ENCODE results near the gene ZFP28.

The ZFP28 gene

DNA sequence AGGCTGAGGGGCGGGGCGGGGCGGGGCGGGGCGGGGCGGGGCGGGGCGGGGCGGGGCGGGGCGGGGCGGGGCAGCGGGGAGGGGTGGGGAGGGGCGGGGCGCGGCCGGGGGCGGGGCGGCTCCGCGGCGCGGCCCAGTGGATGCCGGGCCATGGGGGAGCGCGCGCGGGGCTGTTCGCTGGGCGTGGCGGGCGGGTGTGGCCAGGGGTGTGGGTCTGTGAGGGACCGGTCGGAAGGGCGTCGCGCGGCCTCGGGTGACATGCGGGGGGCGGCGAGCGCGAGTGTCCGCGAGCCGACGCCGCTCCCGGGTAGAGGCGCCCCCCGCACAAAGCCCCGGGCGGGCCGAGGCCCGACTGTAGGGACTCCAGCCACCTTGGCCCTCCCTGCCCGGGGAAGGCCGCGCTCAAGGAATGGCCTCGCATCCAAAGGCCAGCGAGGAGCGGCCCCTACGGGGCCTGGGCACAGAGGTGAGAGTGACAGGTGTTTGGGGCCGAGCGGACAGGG lies at the start of gene ZFP28:
Gene ZFP28, plus strand, starts transcription at position 188 of the 503 bp plus-strand sequence. Its CDS starts 71 bp downstream, at position 259.
- peak; percentile 20 for DNase-seq (ENCODE audit: low read depth)

DNA sequence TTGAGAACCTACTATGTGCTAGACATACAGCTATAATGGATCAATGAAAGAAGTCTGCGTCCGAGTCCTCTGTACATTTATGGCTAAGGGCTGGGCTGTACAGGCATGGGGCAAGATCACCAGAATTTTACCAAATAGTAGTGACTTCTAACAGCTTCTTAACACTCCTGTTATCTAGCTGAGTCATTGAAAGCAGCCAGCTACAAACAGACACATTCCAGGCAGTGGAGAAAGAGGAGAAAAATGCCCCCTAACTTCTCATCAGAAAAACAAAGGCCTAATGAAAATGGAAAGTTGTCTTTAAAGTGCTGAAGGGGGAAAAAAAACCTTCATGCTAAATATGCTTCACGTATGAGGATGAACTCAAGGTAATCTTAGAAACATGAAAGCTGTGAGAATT lies 47.3 kb upstream of the ZFP28 start:
- no peak for DNase-seq (ENCODE audit: low read depth)

DNA sequence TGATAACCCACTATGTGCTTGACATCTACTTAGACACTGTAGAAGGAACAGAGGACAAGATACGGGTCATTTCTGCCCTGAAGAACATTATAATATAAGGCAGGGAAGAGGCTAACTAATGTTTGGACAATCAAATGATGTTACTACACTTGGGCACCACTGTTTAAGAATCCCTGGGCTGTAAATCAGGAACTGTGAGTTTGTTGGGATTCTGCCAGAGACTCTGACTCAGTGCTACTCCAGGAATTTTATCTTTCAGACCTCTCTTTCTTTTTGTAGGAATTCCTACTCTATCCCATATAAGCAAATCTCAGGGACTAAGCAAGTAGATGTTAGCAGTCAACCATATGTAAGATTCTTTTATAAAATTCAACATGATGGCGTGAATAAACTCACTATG lies 34.2 kb upstream of the ZFP28 start:
- no peak for DNase-seq (ENCODE audit: low read depth)

DNA sequence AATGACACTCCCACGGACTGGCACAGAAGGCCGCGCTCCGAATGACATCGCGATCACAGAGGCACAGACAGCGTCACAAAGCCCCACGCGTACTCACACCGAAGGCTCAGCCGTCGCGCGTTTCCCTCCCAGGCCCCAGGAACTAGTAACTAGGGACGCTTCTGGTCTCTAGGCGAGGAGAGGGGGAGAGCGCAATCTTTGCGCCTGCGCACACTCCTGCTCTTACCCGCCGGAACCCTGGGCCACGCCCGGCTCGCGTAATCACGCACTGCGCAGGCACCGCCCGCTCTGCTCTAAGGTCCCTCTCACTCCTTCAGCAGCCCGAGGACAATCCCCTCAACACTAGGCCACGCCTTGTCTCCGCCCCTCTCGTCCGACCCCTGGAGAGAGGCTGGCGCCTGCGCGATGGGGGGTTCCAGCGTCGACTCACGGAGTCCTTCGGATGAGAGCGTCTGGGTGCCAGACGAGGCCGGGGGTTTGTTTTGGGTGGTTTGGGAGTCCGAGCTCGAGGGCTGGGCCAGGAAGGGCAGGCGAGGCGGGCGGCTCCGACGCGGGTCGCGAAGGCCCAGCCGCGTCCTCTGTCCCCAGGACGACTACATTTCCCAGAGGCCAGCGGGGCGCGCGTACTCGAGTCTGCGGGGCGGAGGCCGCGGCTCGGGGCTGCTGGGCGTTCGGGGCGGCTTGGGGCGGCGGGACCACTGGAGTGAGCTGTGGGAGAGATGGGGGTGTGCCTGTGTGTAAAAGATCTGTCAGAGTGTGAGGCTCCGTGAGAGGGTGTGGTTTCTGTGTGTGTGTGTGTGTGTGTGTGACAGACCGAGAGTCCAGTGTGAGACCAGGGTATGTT lies 31.1 kb upstream of the ZFP28 start, which contains the start of gene ZNF471:
Gene ZNF471, plus strand, starts transcription at position 410 of the 844 bp plus-strand sequence. CDS start 3,717 bp downstream, outside the sequence.
- DNase-seq (ENCODE audit: low read depth) = peak; percentile 62

DNA sequence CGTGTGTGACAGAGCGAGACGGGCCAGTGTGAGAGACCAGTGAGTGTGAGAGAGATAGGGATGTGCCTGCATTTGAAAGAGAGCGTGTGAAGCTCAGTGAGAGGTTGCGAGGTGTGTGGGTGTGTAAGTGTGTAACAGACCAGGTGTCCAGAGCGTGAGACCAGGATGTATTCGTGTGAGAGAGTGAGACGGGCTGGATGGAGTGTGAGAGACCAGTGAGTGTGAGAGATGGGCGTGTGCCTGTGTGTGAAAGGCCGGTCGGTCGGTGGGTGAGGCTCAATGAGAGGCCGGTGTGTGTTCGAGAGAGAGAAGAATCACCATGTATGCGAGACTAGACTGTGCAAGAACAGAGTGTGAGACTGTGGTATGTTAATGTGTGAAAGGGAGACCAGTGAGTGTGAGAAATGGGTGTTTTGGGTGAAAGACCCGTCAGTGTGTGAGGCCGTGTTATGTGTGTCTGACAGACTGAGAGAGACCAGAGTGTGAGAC lies 30.4 kb upstream of the ZFP28 start:
- DNase-seq (ENCODE audit: low read depth) = no peak

DNA sequence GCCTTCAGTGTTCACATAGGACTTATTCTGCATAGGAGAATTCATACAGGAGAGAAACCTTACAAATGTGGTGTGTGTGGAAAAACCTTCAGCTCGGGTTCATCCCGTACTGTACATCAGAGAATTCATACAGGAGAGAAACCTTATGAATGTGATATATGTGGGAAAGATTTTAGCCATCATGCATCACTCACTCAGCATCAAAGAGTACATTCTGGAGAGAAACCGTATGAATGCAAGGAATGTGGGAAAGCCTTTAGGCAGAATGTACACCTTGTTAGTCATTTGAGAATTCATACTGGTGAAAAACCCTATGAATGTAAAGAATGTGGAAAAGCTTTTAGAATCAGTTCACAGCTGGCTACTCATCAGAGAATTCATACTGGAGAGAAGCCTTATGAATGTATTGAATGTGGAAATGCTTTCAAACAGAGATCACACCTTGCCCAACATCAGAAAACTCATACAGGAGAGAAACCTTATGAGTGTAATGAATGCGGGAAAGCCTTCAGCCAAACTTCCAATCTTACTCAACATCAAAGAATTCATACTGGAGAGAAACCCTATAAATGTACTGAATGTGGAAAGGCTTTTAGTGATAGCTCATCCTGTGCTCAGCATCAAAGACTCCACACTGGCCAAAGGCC lies 13.4 kb upstream of the ZFP28 start:
- DNase-seq (ENCODE audit: low read depth) = no peak

DNA sequence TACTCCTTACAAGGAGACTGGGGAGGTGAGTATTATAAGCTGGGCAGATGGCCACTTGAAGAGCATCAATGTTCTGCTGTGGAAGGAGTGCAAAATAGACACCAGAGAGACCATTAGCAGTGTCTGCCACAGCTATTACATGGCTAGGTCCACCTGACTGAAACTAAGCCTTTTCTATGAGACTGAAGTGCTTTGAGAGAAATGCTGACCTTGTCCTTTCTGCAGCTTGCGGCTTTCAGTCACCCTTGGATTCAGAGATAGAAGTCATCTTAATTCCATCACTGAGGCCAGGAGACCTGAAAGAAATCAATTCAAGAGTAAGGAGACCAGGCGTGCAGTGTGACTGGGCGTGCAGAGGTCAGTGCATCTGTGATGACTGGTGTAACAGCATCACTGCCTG lies 1.3 kb upstream of the ZFP28 start:
- no peak for DNase-seq (ENCODE audit: low read depth)

DNA sequence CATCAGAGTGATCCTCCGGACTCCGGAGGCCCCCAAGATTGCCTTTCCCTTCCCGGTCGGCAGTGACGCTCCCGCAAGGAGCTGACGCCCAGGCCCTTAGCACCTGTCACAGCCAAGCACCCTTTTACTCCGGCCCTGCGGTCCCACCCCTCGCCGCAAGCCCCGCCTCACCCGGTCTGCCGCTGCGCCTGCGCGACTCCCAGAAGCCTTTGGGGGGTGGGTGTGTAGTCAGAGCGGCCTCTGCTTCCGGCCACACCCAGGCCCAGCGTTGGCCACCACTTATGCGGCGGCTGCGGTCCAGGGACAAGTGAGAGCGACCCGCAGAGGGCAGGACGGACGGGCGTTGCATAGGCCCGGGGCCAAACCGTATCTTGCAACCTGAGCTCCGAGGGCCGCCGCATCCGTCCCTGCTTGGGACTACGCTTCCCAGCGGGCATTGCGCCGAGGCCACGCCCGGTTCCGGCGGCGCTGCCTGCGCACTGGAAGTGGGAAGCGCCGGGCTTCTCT lies 441 bp upstream of the ZFP28 start:
- DNase-seq (ENCODE audit: low read depth) = peak; percentile 75

DNA sequence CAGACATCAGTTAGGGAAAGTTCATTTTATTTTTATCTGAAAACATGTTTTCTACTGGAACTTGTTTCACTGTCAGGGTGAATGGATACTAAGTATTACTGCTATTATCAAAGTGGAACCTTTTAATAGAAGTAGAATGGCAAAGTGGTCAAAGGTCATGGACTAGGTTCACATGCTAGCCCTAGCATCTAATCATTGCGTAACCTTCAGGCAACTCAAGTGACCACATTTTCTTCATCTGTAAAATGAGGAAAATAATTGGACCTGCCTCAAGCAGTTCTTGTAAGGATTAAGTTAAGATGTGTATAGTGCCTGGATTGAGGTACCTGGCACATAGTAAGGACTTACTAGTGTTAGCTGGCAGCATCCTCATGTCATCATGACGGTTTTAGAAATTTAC lies 5.0 kb downstream of the ZFP28 start:
- DNase-seq (ENCODE audit: low read depth) = no peak

DNA sequence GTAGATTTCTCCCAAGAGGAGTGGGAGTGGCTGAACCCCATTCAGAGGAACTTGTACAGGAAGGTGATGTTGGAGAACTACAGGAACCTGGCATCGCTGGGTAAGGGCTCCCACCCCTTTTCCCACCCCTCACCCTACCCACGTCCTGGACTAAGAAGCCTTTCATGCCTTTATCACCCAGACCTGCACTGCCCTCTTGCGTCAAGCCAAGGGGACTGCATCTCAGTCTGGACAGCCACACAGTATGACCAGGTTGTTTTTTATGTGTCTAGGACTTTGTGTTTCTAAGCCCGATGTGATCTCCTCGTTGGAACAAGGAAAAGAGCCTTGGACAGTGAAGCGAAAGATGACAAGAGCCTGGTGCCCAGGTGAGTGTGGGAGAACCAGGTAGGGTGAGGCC lies 8.8 kb downstream of the ZFP28 start:
- no peak for DNase-seq (ENCODE audit: low read depth)

DNA sequence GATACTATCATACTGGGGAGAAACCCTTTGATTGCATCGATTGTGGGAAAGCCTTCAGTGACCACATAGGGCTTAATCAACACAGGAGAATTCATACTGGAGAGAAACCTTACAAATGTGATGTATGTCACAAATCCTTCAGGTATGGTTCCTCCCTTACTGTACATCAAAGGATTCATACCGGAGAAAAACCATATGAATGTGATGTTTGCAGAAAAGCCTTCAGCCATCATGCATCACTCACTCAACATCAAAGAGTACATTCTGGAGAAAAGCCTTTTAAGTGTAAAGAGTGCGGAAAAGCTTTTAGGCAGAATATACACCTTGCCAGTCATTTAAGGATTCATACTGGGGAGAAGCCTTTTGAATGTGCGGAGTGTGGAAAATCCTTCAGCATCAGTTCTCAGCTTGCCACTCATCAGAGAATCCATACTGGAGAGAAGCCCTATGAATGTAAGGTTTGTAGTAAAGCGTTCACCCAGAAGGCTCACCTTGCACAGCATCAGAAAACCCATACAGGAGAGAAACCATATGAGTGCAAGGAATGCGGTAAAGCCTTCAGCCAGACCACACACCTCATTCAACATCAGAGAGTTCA lies 15.6 kb downstream of the ZFP28 start:
- DNase-seq (ENCODE audit: low read depth) = no peak

DNA sequence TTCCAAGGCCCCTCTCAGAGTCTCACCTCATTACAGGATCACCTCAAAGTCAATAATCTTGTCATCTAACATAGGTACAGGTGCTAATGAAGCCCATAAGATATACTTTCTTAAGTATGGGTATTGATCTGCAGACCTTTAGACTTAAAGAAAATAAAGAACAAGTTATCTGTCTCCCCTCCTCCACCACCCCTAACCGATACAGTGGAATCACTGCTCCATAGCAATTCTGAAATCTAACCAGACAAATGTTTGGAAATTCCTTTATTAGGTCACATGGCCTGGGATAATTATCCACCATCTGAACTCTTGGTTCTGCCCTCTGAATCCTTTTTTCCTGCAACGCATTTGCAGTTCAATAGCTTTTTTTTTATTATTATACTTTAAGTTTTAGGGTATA lies 24.0 kb downstream of the ZFP28 start:
- no peak for DNase-seq (ENCODE audit: low read depth)

DNA sequence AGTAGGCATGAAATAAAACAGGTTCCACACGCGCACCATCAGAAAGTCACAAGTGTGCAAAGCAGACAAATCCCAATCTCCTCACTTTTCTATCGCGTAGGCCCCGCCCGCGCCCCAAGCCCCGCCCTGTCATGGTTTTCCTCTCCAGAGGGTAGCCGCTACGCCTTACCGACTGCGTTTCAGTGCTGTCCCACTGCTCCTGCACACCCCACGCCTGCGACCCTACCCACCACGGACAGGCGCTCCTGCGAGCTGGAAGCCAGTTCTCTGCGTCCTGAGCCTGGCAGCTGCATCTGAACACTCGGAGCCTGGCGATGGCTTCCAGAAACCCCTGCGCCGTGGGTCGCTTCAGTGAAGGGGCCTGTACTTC lies 28.1 kb downstream of the ZFP28 start:
- peak; percentile 2 for DNase-seq (ENCODE audit: low read depth)

DNA sequence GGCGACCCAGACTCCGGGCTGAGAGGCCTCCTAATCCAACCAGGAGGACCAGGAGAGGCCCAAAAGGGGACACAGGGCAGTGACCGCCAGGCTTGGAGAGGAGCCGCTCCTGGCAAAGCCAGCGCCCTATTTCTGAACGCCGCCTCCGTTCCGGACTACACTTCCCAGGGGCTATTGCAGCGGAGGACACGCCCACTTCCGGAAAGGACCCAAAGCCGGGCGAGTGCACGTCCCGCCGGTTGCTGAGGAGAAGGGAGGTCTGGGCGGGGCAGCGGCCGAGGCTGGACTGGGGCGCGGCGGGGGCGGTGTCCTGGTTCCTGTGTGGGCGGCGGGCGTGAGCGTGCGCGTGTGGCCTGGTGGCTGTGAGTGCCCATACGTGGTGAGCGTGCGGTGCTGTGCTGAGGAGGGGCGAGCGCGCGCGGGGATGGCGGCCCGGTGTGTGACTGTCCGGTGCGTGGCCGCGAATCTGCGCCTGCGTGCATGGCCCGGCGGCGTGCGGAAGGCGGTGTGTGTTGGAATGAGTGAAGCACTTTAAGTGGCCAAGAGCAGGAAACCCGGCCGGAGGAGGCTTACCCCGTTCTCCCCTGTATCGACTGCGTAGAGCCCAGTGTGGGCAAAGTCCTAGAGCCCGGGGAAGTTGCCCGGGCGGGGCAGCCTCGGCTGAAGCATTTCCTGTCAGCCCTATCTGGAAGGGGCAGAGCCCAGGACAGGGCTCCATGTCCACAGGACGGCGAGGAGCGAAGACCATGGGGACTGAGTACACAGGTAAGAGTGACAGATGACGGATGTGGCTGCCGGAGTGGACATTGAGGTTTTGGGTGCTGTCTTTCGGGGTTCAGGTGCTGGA lies 28.7 kb downstream of the ZFP28 start, which contains the start of gene ZNF470:
Gene ZNF470, plus strand, starts transcription at position 195 of the 847 bp plus-strand sequence. CDS start 2,844 bp downstream, outside the sequence.
- DNase-seq (ENCODE audit: low read depth) = peak; percentile 75

DNA sequence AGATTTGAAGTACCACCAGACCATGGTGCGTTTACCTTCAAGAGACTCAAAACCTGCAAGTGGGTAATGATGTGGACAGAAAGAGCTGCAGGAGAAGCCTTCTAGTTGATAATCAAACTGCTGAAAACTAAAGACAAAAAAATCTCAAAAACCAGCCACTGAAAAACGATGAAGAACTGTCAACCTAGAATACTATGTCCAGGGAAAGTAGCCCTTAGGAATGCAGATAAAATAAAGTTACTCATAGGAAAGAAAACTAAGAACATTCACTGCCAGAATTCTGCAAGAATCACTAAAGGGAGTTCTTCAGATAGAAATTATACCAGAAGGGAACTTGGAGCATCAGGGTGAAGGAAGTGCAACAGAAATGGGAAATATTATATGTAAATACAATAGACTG lies 33.8 kb downstream of the ZFP28 start:
- DNase-seq (ENCODE audit: low read depth) = no peak

DNA sequence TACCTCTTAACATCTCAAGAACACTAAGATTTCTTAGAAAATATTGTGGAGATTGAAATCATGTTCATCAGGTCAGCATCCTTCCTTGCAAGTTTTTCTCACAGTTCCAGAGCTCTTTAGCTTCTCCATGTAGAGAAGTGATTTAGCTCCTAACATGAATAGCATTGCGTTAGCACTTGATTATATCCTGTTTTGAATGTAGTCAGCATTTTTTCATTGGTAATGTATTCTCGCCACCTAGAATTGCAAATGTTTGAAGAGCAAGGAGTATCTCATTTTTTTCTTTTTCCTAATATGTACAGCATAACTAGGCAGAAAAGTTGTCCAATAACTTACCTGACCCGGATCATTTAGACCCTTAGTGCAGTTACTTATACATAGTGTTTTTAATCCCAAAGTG lies 35.2 kb downstream of the ZFP28 start:
- DNase-seq (ENCODE audit: low read depth) = no peak

DNA sequence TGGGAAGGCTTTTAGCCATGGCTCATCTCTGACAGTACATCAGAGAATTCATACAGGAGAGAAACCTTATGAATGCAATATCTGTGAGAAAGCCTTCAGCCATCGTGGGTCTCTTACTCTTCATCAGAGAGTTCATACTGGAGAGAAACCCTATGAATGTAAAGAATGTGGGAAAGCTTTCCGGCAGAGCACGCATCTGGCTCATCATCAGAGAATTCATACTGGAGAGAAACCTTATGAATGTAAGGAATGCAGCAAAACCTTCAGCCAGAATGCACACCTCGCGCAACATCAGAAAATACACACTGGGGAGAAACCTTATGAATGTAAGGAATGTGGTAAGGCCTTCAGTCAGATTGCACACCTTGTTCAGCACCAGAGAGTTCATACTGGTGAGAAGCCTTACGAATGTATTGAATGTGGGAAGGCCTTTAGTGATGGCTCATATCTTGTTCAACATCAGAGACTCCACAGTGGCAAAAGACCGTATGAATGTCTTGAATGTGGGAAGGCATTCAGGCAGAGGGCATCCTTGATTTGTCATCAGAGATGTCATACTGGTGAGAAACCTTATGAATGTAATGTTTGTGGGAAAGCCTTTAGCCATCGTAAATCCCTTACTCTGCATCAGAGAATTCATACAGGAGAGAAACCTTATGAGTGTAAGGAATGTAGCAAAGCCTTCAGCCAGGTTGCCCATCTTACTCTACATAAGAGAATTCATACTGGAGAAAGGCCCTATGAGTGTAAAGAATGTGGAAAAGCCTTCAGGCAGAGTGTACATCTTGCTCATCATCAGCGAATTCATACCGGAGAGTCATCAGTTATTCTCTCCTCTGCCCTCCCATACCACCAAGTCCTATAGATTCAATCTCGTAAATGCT lies 39.2 kb downstream of the ZFP28 start:
- no peak for DNase-seq (ENCODE audit: low read depth)

DNA sequence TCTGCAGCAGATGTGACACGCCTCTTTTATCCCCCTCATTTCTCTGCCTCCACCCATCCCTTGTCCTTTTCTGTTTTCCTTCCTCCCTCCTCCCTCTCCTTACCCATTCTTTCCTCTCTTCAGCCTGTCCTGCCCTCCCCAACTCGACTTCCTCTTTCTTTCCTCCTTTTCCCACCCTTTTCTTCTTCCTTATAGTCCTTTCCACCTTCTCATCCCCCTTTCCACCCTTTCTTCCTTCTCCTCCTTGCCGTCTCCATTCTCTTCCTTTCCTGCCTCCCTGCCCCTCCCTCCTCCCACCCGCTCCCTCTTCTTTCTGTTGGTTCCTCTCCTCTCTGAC lies 55.7 kb downstream of the ZFP28 start:
- DNase-seq (ENCODE audit: low read depth) = no peak

DNA sequence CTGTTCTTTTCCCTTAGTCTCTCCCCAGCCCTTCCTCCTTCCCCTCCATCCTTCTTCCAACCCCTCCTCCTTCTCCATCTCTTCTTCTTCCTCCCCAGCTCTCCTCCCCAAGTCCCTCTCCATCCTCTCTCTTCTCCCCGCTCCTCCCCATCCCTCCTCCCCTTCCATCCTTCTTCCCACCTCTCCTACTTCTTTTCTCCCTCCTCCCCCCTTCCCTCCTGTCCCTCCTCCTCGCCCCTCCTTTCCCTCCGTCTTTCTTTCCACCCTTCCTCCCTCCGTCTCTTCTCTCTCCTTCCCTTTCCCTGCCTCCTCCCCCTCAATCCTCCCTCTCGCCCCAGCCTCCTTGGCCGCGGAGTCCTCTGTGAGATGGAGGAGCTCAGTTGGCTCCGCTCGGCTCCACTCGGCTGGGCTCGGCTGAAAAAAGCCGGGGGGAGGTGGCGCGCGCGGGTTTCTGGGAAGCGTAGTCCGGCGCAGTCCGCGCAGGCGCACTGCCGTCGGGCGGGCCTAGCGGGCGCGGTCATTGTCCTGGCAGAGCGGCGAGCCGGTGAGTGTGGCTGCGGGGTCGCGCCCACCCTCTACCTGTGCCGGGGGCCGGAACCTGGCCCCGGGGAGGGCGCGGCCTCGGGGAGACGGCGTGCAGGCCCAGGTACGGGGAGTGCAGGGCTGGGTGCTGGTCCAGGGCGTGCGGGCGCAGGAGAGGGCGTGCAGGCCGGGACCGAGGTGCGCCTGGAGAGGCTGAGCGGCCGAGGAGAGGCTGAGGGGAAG lies 56.2 kb downstream of the ZFP28 start, which contains the start of gene ZNF71:
Gene ZNF71, plus strand, starts transcription at position 520 of the 765 bp plus-strand sequence. CDS start 6,257 bp downstream, outside the sequence.
- DNase-seq (ENCODE audit: low read depth) = peak; percentile 68

DNA sequence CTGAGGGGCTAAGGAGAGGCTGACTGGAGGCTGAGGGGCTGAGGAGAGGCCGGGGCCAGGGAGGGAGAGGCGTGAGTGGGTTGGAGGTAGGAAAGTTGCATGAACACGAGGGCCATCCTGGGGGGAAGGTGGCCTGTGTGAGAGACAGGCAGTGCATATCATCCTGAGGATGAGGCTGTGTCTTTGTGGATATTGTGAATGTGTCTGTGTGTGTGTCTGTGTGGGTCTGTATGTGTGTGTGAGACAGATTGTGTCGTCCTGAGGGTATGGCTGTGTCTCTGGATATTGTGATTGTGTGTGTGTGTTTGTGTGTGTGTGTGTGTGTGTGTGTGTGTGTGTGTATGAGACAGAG lies 56.8 kb downstream of the ZFP28 start:
- DNase-seq (ENCODE audit: low read depth) = no peak
